Gastrocnemius medialis (tissue), 4 donors: Measurements from ENCODE around the gene NKX6-2.

Experiments used
- POLR2A ChIP-seq, 2 donors: fragments of 450-650 bp; IDR thresholded peaks; one replicate each; pipeline ENCODE4 v1.6.1; 2017; ENCODE audit warnings: antibody characterized with exemption in 2 of 2, mild to moderate bottlenecking in 2 of 2, moderate library complexity in 2 of 2
- TF ChIP-seq, protein P1 (sequence below), 5 experiments: fragments of 450-650 bp in 3 of 5; fragments of 200-600 bp in 2 of 5; sonication (generic) in 2 of 5; IDR thresholded peaks in 4 of 5; conservative IDR thresholded peaks in 1 of 5; 1 replicate in 4 of 5; 2 replicates in 1 of 5; pipeline ENCODE4 v1.5.1; 2016 to 2019; ENCODE audit warnings: antibody characterized with exemption in 5 of 5, mild to moderate bottlenecking in 3 of 5, moderate library complexity in 3 of 5

DNA sequence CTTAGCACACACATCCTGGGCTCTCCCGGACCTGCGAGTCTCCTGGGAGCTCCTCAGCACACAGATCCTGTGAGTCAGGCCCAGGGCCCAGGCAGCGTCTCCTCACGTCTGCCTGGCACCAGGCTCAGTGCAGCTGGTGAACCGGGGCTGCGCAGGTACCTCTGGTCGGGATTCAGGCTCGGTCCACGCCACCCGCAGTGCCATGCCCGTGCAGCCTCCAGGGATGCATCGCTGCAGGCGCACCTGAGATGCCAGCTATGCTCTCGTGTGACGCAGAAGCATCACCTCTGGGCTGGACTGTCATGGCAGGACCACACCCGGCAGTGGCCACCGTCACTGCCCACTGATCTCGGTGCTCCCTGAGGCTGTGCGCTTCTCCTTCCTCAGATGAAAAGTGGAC lies 52.0 kb downstream of the NKX6-2 start:
- TF ChIP-seq, protein P1, sequence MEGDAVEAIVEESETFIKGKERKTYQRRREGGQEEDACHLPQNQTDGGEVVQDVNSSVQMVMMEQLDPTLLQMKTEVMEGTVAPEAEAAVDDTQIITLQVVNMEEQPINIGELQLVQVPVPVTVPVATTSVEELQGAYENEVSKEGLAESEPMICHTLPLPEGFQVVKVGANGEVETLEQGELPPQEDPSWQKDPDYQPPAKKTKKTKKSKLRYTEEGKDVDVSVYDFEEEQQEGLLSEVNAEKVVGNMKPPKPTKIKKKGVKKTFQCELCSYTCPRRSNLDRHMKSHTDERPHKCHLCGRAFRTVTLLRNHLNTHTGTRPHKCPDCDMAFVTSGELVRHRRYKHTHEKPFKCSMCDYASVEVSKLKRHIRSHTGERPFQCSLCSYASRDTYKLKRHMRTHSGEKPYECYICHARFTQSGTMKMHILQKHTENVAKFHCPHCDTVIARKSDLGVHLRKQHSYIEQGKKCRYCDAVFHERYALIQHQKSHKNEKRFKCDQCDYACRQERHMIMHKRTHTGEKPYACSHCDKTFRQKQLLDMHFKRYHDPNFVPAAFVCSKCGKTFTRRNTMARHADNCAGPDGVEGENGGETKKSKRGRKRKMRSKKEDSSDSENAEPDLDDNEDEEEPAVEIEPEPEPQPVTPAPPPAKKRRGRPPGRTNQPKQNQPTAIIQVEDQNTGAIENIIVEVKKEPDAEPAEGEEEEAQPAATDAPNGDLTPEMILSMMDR (IDR thresholded peaks at IDR 0.05 in 4 of 5, conservative IDR thresholded peaks at IDR 0.05 in 1 of 5), result no peak
- no peak for TF ChIP-seq POLR2A (IDR thresholded peaks at IDR 0.05)
